Measurements from ENCODE around the gene DCDC2B. TPM values are rescaled to one million over a fixed set of nuclear protein-coding genes. Genes with fewer than 3 reads are reported as not detected.

Gene DCDC2B
- total and polyA plus RNA-seq, 10 of the 15 experiments (the other 5 are each of a cell fraction or from before 2014, with no cell fraction given), result 0.12 to 0.21 (median 0.15) TPM; not detected in 7

DNA sequence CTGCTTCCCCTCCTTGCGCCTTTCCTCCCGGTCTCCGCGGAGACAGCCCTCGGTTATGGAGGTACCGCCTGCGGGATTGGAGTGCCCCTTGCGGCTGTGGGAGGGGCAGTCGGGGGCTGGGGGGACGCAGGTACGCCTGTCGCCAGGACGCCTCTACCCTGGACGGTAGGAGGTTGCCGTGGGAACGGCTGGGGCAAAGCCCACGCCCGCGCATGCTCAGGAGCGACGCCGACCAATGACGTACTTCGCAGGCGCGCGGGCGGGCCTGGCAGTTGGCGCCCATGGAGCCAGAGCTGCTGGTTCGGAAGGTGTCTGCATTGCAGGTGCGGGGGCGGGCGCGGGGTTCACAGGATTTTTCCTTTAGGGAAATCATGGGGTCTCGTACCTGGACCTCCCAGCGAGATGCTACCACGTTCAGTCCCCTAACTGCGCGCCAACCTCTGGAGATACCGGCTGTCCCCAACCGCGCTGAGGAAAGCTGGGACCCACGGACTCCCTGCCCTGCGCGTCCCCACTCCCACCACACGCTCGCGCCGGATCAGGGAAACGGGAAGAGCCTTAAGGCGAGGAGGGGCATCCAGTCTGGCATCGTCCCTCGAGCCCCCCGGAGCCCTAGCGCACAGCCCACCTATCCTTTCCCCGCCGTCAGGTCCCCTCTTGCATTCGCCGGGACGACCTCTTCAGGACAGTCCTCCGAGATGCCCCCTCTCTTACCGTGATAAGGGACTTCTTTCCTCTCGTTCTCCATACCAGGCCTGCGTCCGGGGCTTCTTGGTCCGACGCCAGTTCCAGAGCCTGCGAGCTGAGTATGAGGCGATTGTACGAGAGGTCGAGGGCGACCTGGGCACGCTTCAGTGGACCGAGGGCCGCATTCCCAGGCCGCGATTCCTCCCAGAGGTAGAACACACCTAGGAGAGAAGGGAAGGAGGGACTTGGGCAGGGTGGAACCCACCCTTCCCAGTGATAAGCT is 3.2 kb upstream of the DCDC2B start, which contains the start of gene IQCC (continued):
- TF ChIP-seq MTA2 (IDR thresholded peaks at IDR 0.05; ENCODE audit: low read depth) (no peak), NKRF (conservative IDR thresholded peaks at IDR 0.05) (peak; percentile 60; the same call in 1 of the 2 replicates), CBX3 (IDR thresholded peaks at IDR 0.05; ENCODE audit: borderline replicate concordance, low read depth) (no peak), SMARCA5 (IDR thresholded peaks at IDR 0.05) (no peak), PKNOX1 (IDR thresholded peaks at IDR 0.05) (0 out of 2 replicates have a peak, but pooled peaks have one; percentile 5), NFXL1 (IDR thresholded peaks at IDR 0.05; ENCODE audit: borderline replicate concordance) (no peak), BHLHE40 (IDR thresholded peaks at IDR 0.05; ENCODE audit: borderline replicate concordance in 1 of 2, low read depth in 2 of 2, low read length in 1 of 2) (peak; percentile 21 to 59; a peak in 1 of 4 replicates), NR2C2 (IDR thresholded peaks at IDR 0.05; ENCODE audit: borderline replicate concordance, control insufficient read depth, insufficient read length, low read depth) (no peak), FOXK2 (IDR thresholded peaks at IDR 0.05) (no peak), JUND (IDR thresholded peaks at IDR 0.05; ENCODE audit: low read depth, low read length) (no peak), HDAC6 (IDR thresholded peaks at IDR 0.05; ENCODE audit: unreplicated experiment) (no peak), PAX5 (IDR thresholded peaks at IDR 0.05; ENCODE audit: borderline replicate concordance, low read depth, low read length) (no peak; the same call in 1 of the 2 replicates), CBFB (IDR thresholded peaks at IDR 0.05; ENCODE audit: low read depth) (no peak), POLR2A (IDR thresholded peaks at IDR 0.05; ENCODE audit: low read depth, low read length) (peak; percentile 90), ZNF384 (IDR thresholded peaks at IDR 0.05; ENCODE audit: borderline replicate concordance, low read depth, low read length) (no peak), MXI1 (IDR thresholded peaks at IDR 0.05; ENCODE audit: low read depth, low read length) (peak; percentile 91), PML (IDR thresholded peaks at IDR 0.05; ENCODE audit: low read length) (no peak; the same call in 1 of the 2 replicates), POU2F2 (IDR thresholded peaks at IDR 0.05; ENCODE audit: borderline replicate concordance, low read depth, low read length) (peak; percentile 48; the same call in 2 of the 3 replicates)
- TF ChIP-seq, protein P1, sequence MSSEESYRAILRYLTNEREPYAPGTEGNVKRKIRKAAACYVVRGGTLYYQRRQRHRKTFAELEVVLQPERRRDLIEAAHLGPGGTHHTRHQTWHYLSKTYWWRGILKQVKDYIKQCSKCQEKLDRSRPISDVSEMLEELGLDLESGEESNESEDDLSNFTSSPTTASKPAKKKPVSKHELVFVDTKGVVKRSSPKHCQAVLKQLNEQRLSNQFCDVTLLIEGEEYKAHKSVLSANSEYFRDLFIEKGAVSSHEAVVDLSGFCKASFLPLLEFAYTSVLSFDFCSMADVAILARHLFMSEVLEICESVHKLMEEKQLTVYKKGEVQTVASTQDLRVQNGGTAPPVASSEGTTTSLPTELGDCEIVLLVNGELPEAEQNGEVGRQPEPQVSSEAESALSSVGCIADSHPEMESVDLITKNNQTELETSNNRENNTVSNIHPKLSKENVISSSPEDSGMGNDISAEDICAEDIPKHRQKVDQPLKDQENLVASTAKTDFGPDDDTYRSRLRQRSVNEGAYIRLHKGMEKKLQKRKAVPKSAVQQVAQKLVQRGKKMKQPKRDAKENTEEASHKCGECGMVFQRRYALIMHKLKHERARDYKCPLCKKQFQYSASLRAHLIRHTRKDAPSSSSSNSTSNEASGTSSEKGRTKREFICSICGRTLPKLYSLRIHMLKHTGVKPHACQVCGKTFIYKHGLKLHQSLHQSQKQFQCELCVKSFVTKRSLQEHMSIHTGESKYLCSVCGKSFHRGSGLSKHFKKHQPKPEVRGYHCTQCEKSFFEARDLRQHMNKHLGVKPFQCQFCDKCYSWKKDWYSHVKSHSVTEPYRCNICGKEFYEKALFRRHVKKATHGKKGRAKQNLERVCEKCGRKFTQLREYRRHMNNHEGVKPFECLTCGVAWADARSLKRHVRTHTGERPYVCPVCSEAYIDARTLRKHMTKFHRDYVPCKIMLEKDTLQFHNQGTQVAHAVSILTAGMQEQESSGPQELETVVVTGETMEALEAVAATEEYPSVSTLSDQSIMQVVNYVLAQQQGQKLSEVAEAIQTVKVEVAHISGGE (CRISPR knock-in tag; IDR thresholded peaks at IDR 0.05), result no peak
- TF ChIP-seq, protein P2, sequence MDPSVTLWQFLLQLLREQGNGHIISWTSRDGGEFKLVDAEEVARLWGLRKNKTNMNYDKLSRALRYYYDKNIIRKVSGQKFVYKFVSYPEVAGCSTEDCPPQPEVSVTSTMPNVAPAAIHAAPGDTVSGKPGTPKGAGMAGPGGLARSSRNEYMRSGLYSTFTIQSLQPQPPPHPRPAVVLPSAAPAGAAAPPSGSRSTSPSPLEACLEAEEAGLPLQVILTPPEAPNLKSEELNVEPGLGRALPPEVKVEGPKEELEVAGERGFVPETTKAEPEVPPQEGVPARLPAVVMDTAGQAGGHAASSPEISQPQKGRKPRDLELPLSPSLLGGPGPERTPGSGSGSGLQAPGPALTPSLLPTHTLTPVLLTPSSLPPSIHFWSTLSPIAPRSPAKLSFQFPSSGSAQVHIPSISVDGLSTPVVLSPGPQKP (IDR thresholded peaks at IDR 0.05; ENCODE audit: low read depth, low read length), result no peak

Data from GM12878 (cell line).